Measurements from ENCODE around the gene OR1F1.

- TF ChIP-seq POLR2A (IDR thresholded peaks at IDR 0.05): no peak
- no peak for TF ChIP-seq CTCF (IDR thresholded peaks at IDR 0.05)
These were observed 6.8 kb downstream of the OR1F1 start for GRCh38 chr16:3194792-3195191.
